ENCODE results near the gene ZNFX1.

Gene ZNFX1

GRCh38 chr20:49233226-49233625, 44.6 kb downstream of the ZNFX1 start:
- Histone ChIP-seq H3K4me3 (ENCODE audit: low read depth in 1 of 2, low read length in 2 of 2) (no peak overlapping the region), H3K9ac (ENCODE audit: low read depth in 1 of 2, low read length in 2 of 2) (no peak overlapping the region), H3K27me3 (ENCODE audit: control insufficient read depth in 1 of 2, insufficient read depth in 2 of 2, low read length in 2 of 2) (no peaks in the 10 kb centered on the region), H3K9me3 (ENCODE audit: control insufficient read depth in 1 of 2, low read length in 2 of 2) (no peaks in the 10 kb centered on the region), H3K36me3 (ENCODE audit: control insufficient read depth in 1 of 2, insufficient read depth in 2 of 2, low read length in 2 of 2) (peaks cover 50 to 80% of the 10 kb centered on the region in 2 donors), H3K4me1 (ENCODE audit: control insufficient read depth in 1 of 2, insufficient read depth in 2 of 2, low read length in 2 of 2) (peaks cover 13 to 23% of the 10 kb centered on the region in 2 donors), H3K27ac (ENCODE audit: low read depth, low read length) (no peak overlapping the region)

DNA sequence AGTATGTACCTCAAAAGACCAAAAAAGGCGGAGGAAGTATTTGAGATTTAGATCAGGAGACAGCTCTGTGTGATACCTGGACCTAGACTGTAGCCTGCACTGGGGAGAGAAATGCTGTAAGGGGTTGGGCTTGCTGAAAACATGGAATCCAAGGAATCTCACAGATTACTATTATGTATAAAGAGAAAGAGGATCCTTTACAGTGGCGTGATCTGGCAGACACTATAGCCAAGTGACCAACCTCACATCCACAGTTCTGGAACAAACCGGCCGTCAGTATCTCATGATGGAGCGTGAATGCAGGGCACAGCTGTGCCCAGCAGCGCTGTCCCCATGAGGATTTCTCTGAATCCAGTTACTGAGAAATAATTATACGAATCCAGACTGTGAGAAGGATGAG, 46.4 kb downstream of the ZNFX1 start:
- no peaks in the 10 kb centered on the region for H3K27me3 ChIP-seq (ENCODE audit: control insufficient read depth in 1 of 2, insufficient read depth in 2 of 2, low read length in 2 of 2)
- H3K9ac ChIP-seq (ENCODE audit: low read depth in 1 of 2, low read length in 2 of 2), result no peak overlapping the region
- H3K9me3 ChIP-seq (ENCODE audit: control insufficient read depth in 1 of 2, low read length in 2 of 2), result no peaks in the 10 kb centered on the region
- H3K27ac ChIP-seq (ENCODE audit: low read depth, low read length), result no peak overlapping the region
- no peak overlapping the region for H3K4me3 ChIP-seq (ENCODE audit: low read depth in 1 of 2, low read length in 2 of 2)
- peaks cover 47 to 80% of the 10 kb centered on the region in 2 donors for H3K36me3 ChIP-seq (ENCODE audit: control insufficient read depth in 1 of 2, insufficient read depth in 2 of 2, low read length in 2 of 2)
- peaks cover 13 to 15% of the 10 kb centered on the region in 2 donors for H3K4me1 ChIP-seq (ENCODE audit: control insufficient read depth in 1 of 2, insufficient read depth in 2 of 2, low read length in 2 of 2)

DNA sequence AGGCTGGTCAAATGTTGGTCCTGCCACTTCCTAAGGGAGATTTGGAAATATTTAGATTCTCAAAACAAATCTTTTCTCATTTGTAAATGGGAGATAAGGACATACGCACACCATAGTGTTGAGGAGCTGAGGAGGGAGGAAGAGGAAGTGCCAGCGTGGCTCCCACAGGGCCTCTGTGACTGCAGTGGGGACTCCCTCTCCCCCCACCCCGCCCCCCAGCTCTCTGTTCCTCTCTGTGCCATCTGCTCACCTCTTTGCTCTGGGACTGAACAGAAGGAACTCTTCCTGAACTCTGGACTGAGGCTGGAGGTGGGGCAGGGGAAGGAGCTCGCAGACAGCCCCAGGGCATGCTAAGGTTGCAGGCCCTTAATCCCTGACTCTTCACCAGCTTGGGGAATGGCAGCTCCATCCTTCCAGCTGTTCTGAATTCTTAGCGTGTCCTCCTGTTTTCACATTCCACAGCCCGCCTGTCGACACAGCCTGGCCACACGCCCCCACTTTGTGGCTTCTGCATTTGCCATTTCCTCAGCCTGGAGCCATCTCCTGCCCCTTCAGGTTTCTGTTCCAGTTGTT, 47.2 kb downstream of the ZNFX1 start:
- H3K36me3 ChIP-seq (ENCODE audit: control insufficient read depth in 1 of 2, insufficient read depth in 2 of 2, low read length in 2 of 2), result peaks cover 48 to 80% of the 10 kb centered on the region in 2 donors
- H3K27me3 ChIP-seq (ENCODE audit: control insufficient read depth in 1 of 2, insufficient read depth in 2 of 2, low read length in 2 of 2), result no peaks in the 10 kb centered on the region
- no peak overlapping the region for H3K9ac ChIP-seq (ENCODE audit: low read depth in 1 of 2, low read length in 2 of 2)
- peaks cover 13 to 15% of the 10 kb centered on the region in 2 donors for H3K4me1 ChIP-seq (ENCODE audit: control insufficient read depth in 1 of 2, insufficient read depth in 2 of 2, low read length in 2 of 2)
- H3K9me3 ChIP-seq (ENCODE audit: control insufficient read depth in 1 of 2, low read length in 2 of 2), result no peaks in the 10 kb centered on the region
- peak overlapping the region; percentile 14 for H3K27ac ChIP-seq (ENCODE audit: low read depth, low read length)
- no peak overlapping the region for H3K4me3 ChIP-seq (ENCODE audit: low read depth in 1 of 2, low read length in 2 of 2)

- no peaks in the 10 kb centered on the region for H3K27me3 ChIP-seq (ENCODE audit: control insufficient read depth in 1 of 2, insufficient read depth in 2 of 2, low read length in 2 of 2)
- no peak overlapping the region for H3K4me3 ChIP-seq (ENCODE audit: low read depth in 1 of 2, low read length in 2 of 2)
- no peak overlapping the region for H3K27ac ChIP-seq (ENCODE audit: low read depth, low read length)
- no peaks in the 10 kb centered on the region for H3K9me3 ChIP-seq (ENCODE audit: control insufficient read depth in 1 of 2, low read length in 2 of 2)
- H3K4me1 ChIP-seq (ENCODE audit: control insufficient read depth in 1 of 2, insufficient read depth in 2 of 2, low read length in 2 of 2), result peaks cover 13 to 15% of the 10 kb centered on the region in 2 donors
- H3K36me3 ChIP-seq (ENCODE audit: control insufficient read depth in 1 of 2, insufficient read depth in 2 of 2, low read length in 2 of 2), result peaks cover 45 to 81% of the 10 kb centered on the region in 2 donors
- H3K9ac ChIP-seq (ENCODE audit: low read depth in 1 of 2, low read length in 2 of 2), result no peak overlapping the region
These were observed 47.8 kb downstream of the ZNFX1 start for GRCh38 chr20:49230021-49230420.

DNA sequence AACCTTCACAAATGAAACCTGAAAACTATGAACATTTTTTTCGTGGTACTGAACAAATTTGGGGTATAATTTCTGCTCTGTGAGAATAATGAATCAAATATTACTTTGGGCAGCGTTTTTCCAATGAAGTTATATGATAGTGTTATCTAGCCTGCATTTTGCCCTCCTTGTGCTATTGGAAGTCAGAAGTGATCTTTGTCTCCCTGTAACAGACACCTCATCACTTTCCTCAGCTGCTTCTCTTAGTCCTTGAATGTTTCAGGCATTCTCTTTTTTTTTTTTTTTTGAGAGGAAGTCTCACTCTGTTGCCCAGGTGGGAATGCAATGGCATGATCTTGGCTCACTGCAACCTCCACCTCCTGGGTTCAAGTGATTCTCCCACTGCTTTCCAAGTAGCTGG, 48.5 kb downstream of the ZNFX1 start:
- Histone ChIP-seq H3K9ac (ENCODE audit: low read depth in 1 of 2, low read length in 2 of 2) (no peak overlapping the region), H3K27ac (ENCODE audit: low read depth, low read length) (no peak overlapping the region), H3K9me3 (ENCODE audit: control insufficient read depth in 1 of 2, low read length in 2 of 2) (no peaks in the 10 kb centered on the region), H3K4me1 (ENCODE audit: control insufficient read depth in 1 of 2, insufficient read depth in 2 of 2, low read length in 2 of 2) (peaks cover 13 to 15% of the 10 kb centered on the region in 2 donors), H3K36me3 (ENCODE audit: control insufficient read depth in 1 of 2, insufficient read depth in 2 of 2, low read length in 2 of 2) (peaks cover 44 to 81% of the 10 kb centered on the region in 2 donors), H3K4me3 (ENCODE audit: low read depth in 1 of 2, low read length in 2 of 2) (no peak overlapping the region), H3K27me3 (ENCODE audit: control insufficient read depth in 1 of 2, insufficient read depth in 2 of 2, low read length in 2 of 2) (no peaks in the 10 kb centered on the region)

- peaks cover 13 to 15% of the 10 kb centered on the region in 2 donors for H3K4me1 ChIP-seq (ENCODE audit: control insufficient read depth in 1 of 2, insufficient read depth in 2 of 2, low read length in 2 of 2)
- H3K36me3 ChIP-seq (ENCODE audit: control insufficient read depth in 1 of 2, insufficient read depth in 2 of 2, low read length in 2 of 2), result peaks cover 44 to 81% of the 10 kb centered on the region in 2 donors
- H3K4me3 ChIP-seq (ENCODE audit: low read depth in 1 of 2, low read length in 2 of 2), result no peak overlapping the region
- H3K9ac ChIP-seq (ENCODE audit: low read depth in 1 of 2, low read length in 2 of 2), result no peak overlapping the region
- no peaks in the 10 kb centered on the region for H3K9me3 ChIP-seq (ENCODE audit: control insufficient read depth in 1 of 2, low read length in 2 of 2)
- no peaks in the 10 kb centered on the region for H3K27me3 ChIP-seq (ENCODE audit: control insufficient read depth in 1 of 2, insufficient read depth in 2 of 2, low read length in 2 of 2)
- no peak overlapping the region for H3K27ac ChIP-seq (ENCODE audit: low read depth, low read length)
These were observed 49.2 kb downstream of the ZNFX1 start for GRCh38 chr20:49228676-49229075.

GRCh38 chr20:49225896-49226295, 52.0 kb downstream of the ZNFX1 start:
- H3K9me3 ChIP-seq (ENCODE audit: control insufficient read depth in 1 of 2, low read length in 2 of 2), result no peaks in the 10 kb centered on the region
- H3K4me3 ChIP-seq (ENCODE audit: low read depth in 1 of 2, low read length in 2 of 2), result no peak overlapping the region
- H3K36me3 ChIP-seq (ENCODE audit: control insufficient read depth in 1 of 2, insufficient read depth in 2 of 2, low read length in 2 of 2), result peaks cover 37 to 80% of the 10 kb centered on the region in 2 donors

DNA sequence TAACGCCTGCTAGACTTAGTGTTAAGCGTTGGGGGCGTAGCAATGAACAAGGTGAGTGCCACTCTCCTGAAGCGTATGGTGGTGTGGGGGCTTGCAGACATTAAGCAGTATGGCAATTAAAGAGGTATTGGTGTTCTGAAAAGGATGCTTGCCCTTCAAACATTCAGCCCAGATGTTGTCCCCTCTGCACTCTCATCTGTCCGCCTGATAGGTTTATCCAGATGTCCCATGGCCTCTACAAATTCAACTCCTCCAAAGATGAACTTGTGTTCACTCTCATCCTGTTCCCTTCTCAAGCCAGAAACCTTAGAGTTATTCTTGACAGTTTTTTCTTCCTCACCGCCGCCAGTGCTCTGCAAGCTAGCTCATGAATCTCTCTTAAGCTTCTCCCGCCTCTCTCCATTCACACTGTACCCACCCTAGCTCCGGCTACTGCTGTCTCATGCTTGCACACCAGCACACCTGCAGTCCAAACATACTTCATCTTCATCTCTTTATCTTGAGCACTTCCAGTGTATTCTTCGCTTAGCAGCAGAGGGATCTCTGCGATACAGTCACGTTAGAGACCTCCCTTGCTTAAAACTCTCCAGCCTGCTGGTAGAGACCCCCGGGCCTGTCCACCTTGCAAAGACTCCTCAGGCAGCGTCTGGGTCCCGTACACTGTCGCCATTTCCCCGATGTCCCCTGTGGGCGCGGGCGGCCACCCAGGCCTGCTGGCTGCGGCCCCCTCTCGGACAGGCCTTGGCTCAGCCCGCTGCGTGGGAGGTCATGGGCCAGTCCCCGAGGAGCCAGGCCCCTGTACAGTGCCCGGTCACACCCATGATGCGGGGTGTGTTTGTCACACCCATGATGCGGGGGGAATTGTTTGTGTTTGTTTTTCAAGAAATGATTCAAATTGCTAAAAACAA, 57.7 kb downstream of the ZNFX1 start:
- peak overlapping the region; percentile 87 to 88 for H3K4me3 ChIP-seq (ENCODE audit: low read depth in 1 of 2, low read length in 2 of 2)
- no peaks in the 10 kb centered on the region for H3K9me3 ChIP-seq (ENCODE audit: control insufficient read depth in 1 of 2, low read length in 2 of 2)
- H3K36me3 ChIP-seq (ENCODE audit: control insufficient read depth in 1 of 2, insufficient read depth in 2 of 2, low read length in 2 of 2), result peaks cover 16 to 35% of the 10 kb centered on the region in 2 donors
- H3K4me1 ChIP-seq (ENCODE audit: control insufficient read depth in 1 of 2, insufficient read depth in 2 of 2, low read length in 2 of 2), result peaks cover 12 to 14% of the 10 kb centered on the region in 2 donors
- H3K9ac ChIP-seq (ENCODE audit: low read depth in 1 of 2, low read length in 2 of 2), result peak overlapping the region; percentile 84 to 89
- H3K27me3 ChIP-seq (ENCODE audit: control insufficient read depth in 1 of 2, insufficient read depth in 2 of 2, low read length in 2 of 2), result no peaks in the 10 kb centered on the region
- no peak overlapping the region for H3K27ac ChIP-seq (ENCODE audit: low read depth, low read length)

More at GRCh38 chr20:49225896-49226295, 52.0 kb downstream of the ZNFX1 start:
- Histone ChIP-seq H3K4me1 (ENCODE audit: control insufficient read depth in 1 of 2, insufficient read depth in 2 of 2, low read length in 2 of 2) (peaks cover 8 to 11% of the 10 kb centered on the region in 2 donors), H3K27me3 (ENCODE audit: control insufficient read depth in 1 of 2, insufficient read depth in 2 of 2, low read length in 2 of 2) (no peaks in the 10 kb centered on the region), H3K9ac (ENCODE audit: low read depth in 1 of 2, low read length in 2 of 2) (no peak overlapping the region), H3K27ac (ENCODE audit: low read depth, low read length) (no peak overlapping the region)

DNA sequence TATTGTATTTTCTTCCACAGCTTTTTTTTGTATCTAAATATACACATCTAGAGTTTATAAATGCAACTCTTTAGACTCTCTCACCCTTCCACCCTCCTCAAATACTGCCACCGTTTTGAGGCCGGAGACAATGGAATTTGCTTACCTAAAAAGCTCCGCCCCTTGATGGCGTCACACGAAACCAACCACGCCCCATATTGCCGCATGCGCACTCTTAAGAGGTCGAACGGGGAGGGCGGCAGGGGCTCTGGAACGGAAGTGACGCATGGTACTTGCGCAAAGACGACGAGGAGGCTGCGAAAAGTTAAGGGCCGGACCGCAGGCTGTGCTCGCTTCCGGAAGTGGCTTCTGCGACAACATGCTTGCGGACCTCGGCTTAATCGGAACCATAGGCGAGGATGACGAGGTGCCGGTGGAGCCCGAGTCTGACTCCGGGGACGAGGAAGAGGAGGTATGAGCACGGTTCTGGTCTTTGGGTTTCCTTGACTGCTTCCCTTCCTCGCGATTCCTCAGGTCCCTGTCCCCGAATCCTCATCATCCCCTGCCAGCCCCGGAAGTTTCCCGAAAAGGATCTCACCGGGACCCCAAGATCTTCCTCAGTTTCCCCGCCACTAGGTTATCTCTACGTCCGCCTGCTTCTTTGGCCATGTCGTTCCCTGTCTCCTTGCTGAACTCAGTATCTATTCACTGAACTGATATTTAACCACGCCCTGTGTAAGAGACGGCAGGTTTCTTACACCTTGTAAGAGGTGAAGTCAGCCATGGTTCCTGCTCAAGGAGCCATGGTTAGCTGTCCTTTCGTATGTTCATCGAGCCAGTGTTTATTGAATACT, 58.5 kb downstream of the ZNFX1 start, which contains the start of gene DDX27:
DDX27 (plus strand) TSS at position 326 of the 833 bp plus-strand sequence; CDS start at position 359, 33 bp downstream.
- peak within 1 kb of the TSS; percentile 87 to 88 for H3K4me3 ChIP-seq (ENCODE audit: low read depth in 1 of 2, low read length in 2 of 2)
- peaks cover 12 to 14% of the 10 kb centered on the region in 2 donors for H3K4me1 ChIP-seq (ENCODE audit: control insufficient read depth in 1 of 2, insufficient read depth in 2 of 2, low read length in 2 of 2)
- H3K9me3 ChIP-seq (ENCODE audit: control insufficient read depth in 1 of 2, low read length in 2 of 2), result no peaks in the 10 kb centered on the region
- no peaks in the 10 kb centered on the region for H3K27me3 ChIP-seq (ENCODE audit: control insufficient read depth in 1 of 2, insufficient read depth in 2 of 2, low read length in 2 of 2)
- H3K36me3 ChIP-seq (ENCODE audit: control insufficient read depth in 1 of 2, insufficient read depth in 2 of 2, low read length in 2 of 2), result peaks cover 9 to 26% of the 10 kb centered on the region in 2 donors
- H3K9ac ChIP-seq (ENCODE audit: low read depth in 1 of 2, low read length in 2 of 2), result peak within 1 kb of the TSS; percentile 84 to 89
- peak within 1 kb of the TSS; percentile 77 for H3K27ac ChIP-seq (ENCODE audit: low read depth, low read length)
